BJ (cell line): Measurements from ENCODE around the gene ZNF536. TPM values are rescaled to one million over a fixed set of nuclear protein-coding genes. Genes with fewer than 3 reads are reported as not detected.

Experiments used
- CTCF ChIA-PET: fragments of 350-600 bp; formaldehyde crosslinking; extraction: SDS; loops from one replicate; lab custom pipeline; 2021; ENCODE audit warnings: antibody characterized with exemption, inconsistent platforms; lab: Yijun Ruan, JAX
- POLR2A ChIA-PET: fragments of 300-600 bp; sonication (Branson Sonifier 250); formaldehyde crosslinking; extraction: SDS; loops from one replicate; lab custom pipeline; 2021; ENCODE audit warnings: antibody characterized with exemption; lab: Charles Lee
- DNase-seq: peaks from one replicate; pipeline ENCODE4 v3.0.0-alpha.2; 2011; ENCODE audit warnings: low read depth
- H3K27me3 ChIP-seq: 2 replicates; pipeline ENCODE4 v1.6.0; 2011; ENCODE audit warnings: low read length; ENCODE audit not compliant: control insufficient read depth, insufficient read depth
- H3K36me3 ChIP-seq: 2 replicates; pipeline ENCODE4 v1.5.1; 2011; ENCODE audit warnings: low read length; ENCODE audit not compliant: control insufficient read depth, insufficient read depth
- H3K4me3 ChIP-seq: 2 replicates; pipeline ENCODE4 v1.5.1; 2011; ENCODE audit warnings: low read depth, mild to moderate bottlenecking, control low read depth, low read length
- CTCF ChIP-seq: IDR thresholded peaks from 2 replicates; pipeline ENCODE4 v1.5.1; 2011; ENCODE audit warnings: low read depth, mild to moderate bottlenecking, control low read depth, inconsistent platforms, low read length, moderate library complexity; ENCODE audit not compliant: insufficient read depth
- polyA plus RNA-seq: library from polyadenylated mRNA; depleted of rRNA; stranded (reverse); fragments of >200 nt; gene quantifications from 2 replicates; pipeline ENCODE4 v1.2.3, GENCODE V29; 2011

Gene ZNF536
- polyA plus RNA-seq, 1 experiment = not detected

GRCh38 chr19:30605333-30605732 is 233.1 kb downstream of the ZNF536 start:
- ChIA-PET CTCF (no interaction called here), POLR2A (no interaction called here)
- Histone ChIP-seq H3K4me3 (no peak overlapping the region), H3K36me3 (no peaks in the 10 kb centered on the region), H3K27me3 (no peaks in the 10 kb centered on the region)
- no peak for DNase-seq
- TF ChIP-seq CTCF = no peak

- TF ChIP-seq CTCF = no peak
- POLR2A ChIA-PET = no interaction called here
- Histone ChIP-seq H3K4me3 (no peak overlapping the region), H3K27me3 (no peaks in the 10 kb centered on the region), H3K36me3 (no peaks in the 10 kb centered on the region)
- no peak for DNase-seq
- CTCF ChIA-PET = no interaction called here
Observed at GRCh38 chr19:30606114-30607050, 234.2 kb downstream of the ZNF536 start.
